HL-60 (cell line): ENCODE results near the gene MAST3.

Source experiments
- DNase-seq, 2 experiments: peaks; one replicate each; pipeline ENCODE4 v3.0.0-alpha.2; 2010 to 2020; ENCODE audit warnings: low read depth in 1 of 2, low spot score in 1 of 2
- H3K27ac ChIP-seq: fragments of 250-450 bp; sonication (Bioruptor Pico); replicated peaks from 2 replicates; pipeline ENCODE4 v1.5.1; 2020; ENCODE audit warnings: mild to moderate bottlenecking, moderate library complexity
- H3K27me3 ChIP-seq: fragments of 250-450 bp; sonication (Bioruptor Pico); 2 replicates; pipeline ENCODE4 v1.5.1; 2021; ENCODE audit warnings: mild to moderate bottlenecking, moderate library complexity; ENCODE audit not compliant: insufficient read depth, poor library complexity, severe bottlenecking
- H3K4me3 ChIP-seq: replicated peaks from 2 replicates; pipeline ENCODE4 v1.5.1; 2011; ENCODE audit warnings: mild to moderate bottlenecking, control low read depth, low read length; ENCODE audit not compliant: insufficient read depth
- CTCF ChIP-seq: IDR thresholded peaks from one replicate; pipeline ENCODE4 v1.5.1; 2011; ENCODE audit warnings: low read length, control low read depth, inconsistent platforms; ENCODE audit not compliant: insufficient read depth
- GABPA ChIP-seq: IDR thresholded peaks from 2 replicates; pipeline ENCODE4 v1.6.1; 2012; ENCODE audit warnings: low read depth
- POLR2AphosphoS5 ChIP-seq: IDR thresholded peaks from 2 replicates; pipeline ENCODE4 v1.6.1; 2012; ENCODE audit warnings: low read depth
- REST ChIP-seq: IDR thresholded peaks from 2 replicates; pipeline ENCODE4 v1.6.1; 2012; ENCODE audit warnings: low read depth; ENCODE audit not compliant: insufficient replicate concordance
- SPI1 ChIP-seq: IDR thresholded peaks from 2 replicates; pipeline ENCODE4 v1.6.1; 2012; ENCODE audit warnings: low read depth, mild to moderate bottlenecking, borderline replicate concordance

The MAST3 gene

GRCh38 chr19:18194554-18195238 is 97.1 kb downstream of the MAST3 start:
- H3K4me3 ChIP-seq = 0 out of 2 replicates have a peak overlapping the region, but pooled peaks have one; percentile 10
- TF ChIP-seq SPI1 (no peak), GABPA (no peak), POLR2AphosphoS5 (no peak), CTCF (no peak)
- no peaks in the 10 kb centered on the region for H3K27me3 ChIP-seq
- H3K27ac ChIP-seq = peak overlapping the region; percentile 12; the same call in 1 of the 2 replicates
- DNase-seq = peak; percentile 63 to 74

- Histone ChIP-seq H3K27ac (no peak overlapping the region), H3K27me3 (no peaks in the 10 kb centered on the region), H3K4me3 (no peak overlapping the region)
- DNase-seq = no peak
- TF ChIP-seq SPI1 (no peak), REST (no peak), CTCF (no peak), POLR2AphosphoS5 (no peak), GABPA (no peak)
Observed at GRCh38 chr19:18196511-18196845, 98.9 kb downstream of the MAST3 start.

- no peak for TF ChIP-seq CTCF
- TF ChIP-seq POLR2AphosphoS5 = no peak
- no peak for TF ChIP-seq GABPA
- TF ChIP-seq SPI1 = no peak
- TF ChIP-seq REST = no peak
- H3K4me3 ChIP-seq = no peak overlapping the region
- no peak overlapping the region for H3K27ac ChIP-seq
- H3K27me3 ChIP-seq = no peaks in the 10 kb centered on the region
- no peak for DNase-seq
Observed at GRCh38 chr19:18197306-18197705, 99.7 kb downstream of the MAST3 start.

- Histone ChIP-seq H3K27ac (no peak overlapping the region), H3K27me3 (no peaks in the 10 kb centered on the region), H3K4me3 (no peak overlapping the region)
- TF ChIP-seq SPI1 = no peak
- TF ChIP-seq REST = no peak
- no peak for TF ChIP-seq GABPA
- no peak for TF ChIP-seq CTCF
- TF ChIP-seq POLR2AphosphoS5 = no peak
- DNase-seq = no peak
Observed at GRCh38 chr19:18197941-18198340, 100.4 kb downstream of the MAST3 start.
